HL-60 (cell line): ENCODE measurements around the gene SMYD2.

Experiments
- DNase-seq, 2 experiments: peaks; one replicate each; pipeline ENCODE4 v3.0.0-alpha.2; 2010 to 2020; ENCODE audit warnings: low read depth in 1 of 2, low spot score in 1 of 2
- H3K27ac ChIP-seq: fragments of 250-450 bp; sonication (Bioruptor Pico); replicated peaks from 2 replicates; pipeline ENCODE4 v1.5.1; 2020; ENCODE audit warnings: mild to moderate bottlenecking, moderate library complexity
- H3K27me3 ChIP-seq: fragments of 250-450 bp; sonication (Bioruptor Pico); 2 replicates; pipeline ENCODE4 v1.5.1; 2021; ENCODE audit warnings: mild to moderate bottlenecking, moderate library complexity; ENCODE audit not compliant: insufficient read depth, poor library complexity, severe bottlenecking
- H3K4me3 ChIP-seq: replicated peaks from 2 replicates; pipeline ENCODE4 v1.5.1; 2011; ENCODE audit warnings: mild to moderate bottlenecking, control low read depth, low read length; ENCODE audit not compliant: insufficient read depth
- CTCF ChIP-seq: IDR thresholded peaks from one replicate; pipeline ENCODE4 v1.5.1; 2011; ENCODE audit warnings: low read length, control low read depth, inconsistent platforms; ENCODE audit not compliant: insufficient read depth
- GABPA ChIP-seq: IDR thresholded peaks from 2 replicates; pipeline ENCODE4 v1.6.1; 2012; ENCODE audit warnings: low read depth
- POLR2AphosphoS5 ChIP-seq: IDR thresholded peaks from 2 replicates; pipeline ENCODE4 v1.6.1; 2012; ENCODE audit warnings: low read depth
- REST ChIP-seq: IDR thresholded peaks from 2 replicates; pipeline ENCODE4 v1.6.1; 2012; ENCODE audit warnings: low read depth; ENCODE audit not compliant: insufficient replicate concordance
- SPI1 ChIP-seq: IDR thresholded peaks from 2 replicates; pipeline ENCODE4 v1.6.1; 2012; ENCODE audit warnings: low read depth, mild to moderate bottlenecking, borderline replicate concordance

The SMYD2 gene

DNA sequence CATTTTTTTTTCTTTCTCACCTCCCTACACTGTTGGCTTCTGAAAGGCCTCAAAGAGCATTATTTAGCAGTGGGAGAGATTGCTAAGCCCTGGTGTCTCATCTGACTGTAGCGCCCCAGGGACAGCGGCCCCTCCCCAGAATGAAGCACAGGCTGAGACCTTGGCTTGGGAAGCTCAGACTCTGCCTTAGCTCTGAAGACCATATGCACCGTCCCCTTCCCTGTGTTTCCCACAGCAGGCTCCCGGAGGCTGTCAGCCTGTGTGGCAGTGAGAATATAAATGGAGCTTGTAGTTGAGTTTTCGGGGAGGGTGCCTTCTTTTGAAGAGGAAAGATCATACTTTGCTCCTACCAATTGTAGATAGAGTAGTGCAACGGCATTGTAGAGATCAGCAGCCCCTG, 25.3 kb downstream of the SMYD2 start:
- Histone ChIP-seq H3K27me3 (no peaks in the 10 kb centered on the region), H3K4me3 (no peak overlapping the region), H3K27ac (no peak overlapping the region)
- no peak for DNase-seq
- TF ChIP-seq REST (no peak), POLR2AphosphoS5 (no peak)

GRCh38 chr1:214310010-214310409, 29.1 kb downstream of the SMYD2 start:
- TF ChIP-seq POLR2AphosphoS5 (no peak), CTCF (no peak), GABPA (no peak), REST (no peak), SPI1 (no peak)
- no peaks in the 10 kb centered on the region for H3K27me3 ChIP-seq
- no peak overlapping the region for H3K4me3 ChIP-seq
- no peak for DNase-seq
- H3K27ac ChIP-seq, result no peak overlapping the region

DNA sequence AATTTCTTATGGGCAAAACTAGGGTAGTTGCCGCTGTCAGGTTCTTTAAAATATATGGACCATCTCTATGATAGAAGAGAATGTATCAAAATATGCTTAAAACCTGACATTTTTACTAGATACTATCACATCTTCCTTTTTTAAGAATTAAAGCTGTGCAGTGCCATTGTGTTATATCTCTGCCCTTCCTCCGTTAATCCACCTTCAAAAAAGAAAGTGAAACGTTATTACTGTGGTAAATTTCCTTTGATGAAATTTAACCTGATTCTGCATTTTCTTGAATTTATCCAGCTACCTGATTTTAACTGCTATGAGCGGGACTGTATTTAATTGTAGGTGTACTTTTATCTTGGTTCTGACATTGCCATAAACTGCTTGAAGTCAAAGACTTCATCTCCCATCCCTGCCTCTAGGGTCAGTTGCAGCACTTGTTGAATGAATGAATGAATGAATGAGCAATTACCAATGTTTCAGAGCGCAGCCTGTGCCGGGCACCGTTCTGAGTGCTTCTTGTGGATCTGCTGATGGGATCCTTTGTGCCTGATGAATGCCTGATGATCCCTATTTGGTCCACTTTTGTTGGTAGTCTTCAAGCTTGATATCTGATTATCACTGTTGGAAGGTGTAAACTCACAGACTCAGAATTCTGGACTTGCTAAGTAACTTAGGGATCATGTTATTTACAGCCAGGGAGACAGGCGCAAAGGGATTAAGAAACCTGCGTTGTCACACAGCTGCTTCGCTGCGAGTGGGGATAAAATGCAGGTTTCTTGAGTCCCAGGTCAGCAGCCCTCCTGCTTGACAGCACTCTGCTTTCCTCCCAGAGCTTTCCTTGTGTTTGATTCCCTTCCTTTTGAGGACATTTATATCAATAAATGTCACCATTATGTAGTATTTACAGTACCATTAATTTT, 30.1 kb downstream of the SMYD2 start:
- no peaks in the 10 kb centered on the region for H3K27me3 ChIP-seq
- DNase-seq, result no peak
- no peak overlapping the region for H3K27ac ChIP-seq
- TF ChIP-seq POLR2AphosphoS5 (no peak), GABPA (no peak), CTCF (no peak), REST (no peak), SPI1 (no peak)
- H3K4me3 ChIP-seq, result no peak overlapping the region
